Activated naive CD8-positive, alpha-beta T cell treated with anti-CD3 and anti-CD28 coated beads, Interleukin-2, amount 10 ng/mL, durations not matched to agents 7 days and 5 days (primary cell): ENCODE data around the gene LIPC. TPM values are rescaled to one million over a fixed set of nuclear protein-coding genes. Genes with fewer than 3 reads are reported as not detected.

Experiments
- ATAC-seq: fragments of 150-1000 bp; cut with Tn5 transposase; one replicate; pipeline ENCODE4 v1.10.0; 2021; ENCODE audit warnings: low read depth, moderate library complexity
- POLR2A ChIA-PET: fragments of 350-600 bp; sonication (Branson Sonifier 250); formaldehyde crosslinking; loops from one replicate; lab custom pipeline; 2021; ENCODE audit warnings: antibody characterized with exemption; lab: Charles Lee
- DNase-seq: peaks from one replicate; pipeline ENCODE4 v3.0.0; 2021
- H3K27ac Mint-ChIP-seq: one replicate; pipeline ENCODE4 v1.8.0; 2022; ENCODE audit warnings: mild to moderate bottlenecking, mixed read lengths
- H3K27me3 Mint-ChIP-seq: one replicate; pipeline ENCODE4 v1.8.0; 2022; ENCODE audit warnings: mild to moderate bottlenecking, moderate library complexity, mixed read lengths
- H3K36me3 Mint-ChIP-seq: one replicate; pipeline ENCODE4 v1.8.0; 2021; ENCODE audit warnings: mild to moderate bottlenecking, mixed read lengths
- H3K4me1 Mint-ChIP-seq: one replicate; pipeline ENCODE4 v1.8.0; 2021; ENCODE audit warnings: mixed read lengths
- H3K4me3 Mint-ChIP-seq: one replicate; pipeline ENCODE4 v1.8.0; 2022; ENCODE audit warnings: mild to moderate bottlenecking, moderate library complexity, mixed read lengths
- H3K9me3 Mint-ChIP-seq: one replicate; pipeline ENCODE4 v1.8.0; 2021; ENCODE audit warnings: mixed read lengths
- total RNA-seq, 2 experiments: library from RNA; stranded (reverse); gene quantifications; one replicate each; pipeline ENCODE4 v1.2.3, GENCODE V29; 2021

The LIPC gene
- total RNA-seq: 1 to 10 TPM; 7.4 to 9.0 TPM

- Mint-ChIP-seq H3K4me3 (no peak within 1 kb of the TSS), H3K9me3 (no peaks in the 10 kb centered on the region), H3K27me3 (no peaks in the 10 kb centered on the region), H3K27ac (no peak within 1 kb of the TSS), H3K4me1 (peaks cover under 1% of the 10 kb centered on the region), H3K36me3 (peaks cover 25% of the 10 kb centered on the region)
- ATAC-seq (no peak), DNase-seq (no peak)
- POLR2A ChIA-PET: no interaction called here
Measured at GRCh38 chr15:58431221-58432149, at the start of gene LIPC. TSS of gene LIPC (plus strand) at chr15:58431991. CDS start at chr15:58432033, 42 bp downstream.

GRCh38 chr15:58383876-58384275 is 47.9 kb upstream of the LIPC start:
- POLR2A ChIA-PET: no interaction called here
- no peak for DNase-seq
- H3K27ac Mint-ChIP-seq: no peak overlapping the region
- peaks cover 4% of the 10 kb centered on the region for H3K36me3 Mint-ChIP-seq
- H3K27me3 Mint-ChIP-seq: no peaks in the 10 kb centered on the region
- peaks cover 5% of the 10 kb centered on the region for H3K4me1 Mint-ChIP-seq
- H3K4me3 Mint-ChIP-seq: no peak overlapping the region
- peaks cover 6% of the 10 kb centered on the region for H3K9me3 Mint-ChIP-seq
- ATAC-seq: peak; percentile 45

GRCh38 chr15:58384667-58385066 is 47.1 kb upstream of the LIPC start:
- Mint-ChIP-seq H3K9me3 (peaks cover 3% of the 10 kb centered on the region), H3K4me1 (peaks cover 5% of the 10 kb centered on the region), H3K27me3 (no peaks in the 10 kb centered on the region), H3K4me3 (no peak overlapping the region), H3K36me3 (peaks cover 4% of the 10 kb centered on the region), H3K27ac (no peak overlapping the region)
- POLR2A ChIA-PET: no interaction called here
- ATAC-seq: no peak
- DNase-seq: no peak

- Mint-ChIP-seq H3K27ac (no peak overlapping the region), H3K4me3 (no peak overlapping the region), H3K9me3 (peaks cover 3% of the 10 kb centered on the region), H3K36me3 (peaks cover 4% of the 10 kb centered on the region), H3K4me1 (peaks cover 5% of the 10 kb centered on the region), H3K27me3 (no peaks in the 10 kb centered on the region)
- no peak for ATAC-seq
- no peak for DNase-seq
- POLR2A ChIA-PET: no interaction called here
Measured at GRCh38 chr15:58386081-58386480, 45.7 kb upstream of the LIPC start.

- DNase-seq (no peak), ATAC-seq (no peak)
- Mint-ChIP-seq H3K4me3 (no peak overlapping the region), H3K27me3 (no peaks in the 10 kb centered on the region), H3K4me1 (peaks cover 5% of the 10 kb centered on the region), H3K9me3 (peaks cover 3% of the 10 kb centered on the region), H3K36me3 (peaks cover 4% of the 10 kb centered on the region), H3K27ac (no peak overlapping the region)
- POLR2A ChIA-PET: no interaction called here
Measured at GRCh38 chr15:58386641-58387040, 45.1 kb upstream of the LIPC start.

- Mint-ChIP-seq H3K36me3 (peaks cover 4% of the 10 kb centered on the region), H3K4me3 (no peak overlapping the region), H3K27ac (no peak overlapping the region), H3K27me3 (no peaks in the 10 kb centered on the region), H3K9me3 (peaks cover 3% of the 10 kb centered on the region), H3K4me1 (peaks cover 5% of the 10 kb centered on the region)
- DNase-seq (no peak), ATAC-seq (no peak)
- POLR2A ChIA-PET: no interaction called here
Measured at GRCh38 chr15:58387130-58387529, 44.7 kb upstream of the LIPC start.

GRCh38 chr15:58388211-58388610 is 43.6 kb upstream of the LIPC start:
- H3K27me3 Mint-ChIP-seq: no peaks in the 10 kb centered on the region
- peaks cover 5% of the 10 kb centered on the region for H3K4me1 Mint-ChIP-seq
- H3K27ac Mint-ChIP-seq: no peak overlapping the region
- POLR2A ChIA-PET: no interaction called here
- peaks cover 4% of the 10 kb centered on the region for H3K36me3 Mint-ChIP-seq
- no peak for ATAC-seq
- DNase-seq: no peak
- no peak overlapping the region for H3K4me3 Mint-ChIP-seq
- peaks cover 3% of the 10 kb centered on the region for H3K9me3 Mint-ChIP-seq

GRCh38 chr15:58390118-58390517 is 41.7 kb upstream of the LIPC start:
- Mint-ChIP-seq H3K27ac (no peak overlapping the region), H3K27me3 (peaks cover 2% of the 10 kb centered on the region), H3K4me3 (no peak overlapping the region), H3K36me3 (peaks cover 3% of the 10 kb centered on the region), H3K4me1 (no peaks in the 10 kb centered on the region), H3K9me3 (peaks cover 3% of the 10 kb centered on the region)
- DNase-seq: no peak
- ATAC-seq: no peak
- POLR2A ChIA-PET: interaction anchor here (0.6 kb wide), 1 partner anchor 20 kb away, joined by 3 read pairs; no protein-coding TSS in a partner anchor

GRCh38 chr15:58390655-58391054 is 41.1 kb upstream of the LIPC start:
- H3K27me3 Mint-ChIP-seq: peaks cover 2% of the 10 kb centered on the region
- no peaks in the 10 kb centered on the region for H3K4me1 Mint-ChIP-seq
- H3K36me3 Mint-ChIP-seq: no peaks in the 10 kb centered on the region
- H3K9me3 Mint-ChIP-seq: peaks cover 3% of the 10 kb centered on the region
- ATAC-seq (no peak), DNase-seq (no peak)
- POLR2A ChIA-PET: no interaction called here
- H3K4me3 Mint-ChIP-seq: no peak overlapping the region
- no peak overlapping the region for H3K27ac Mint-ChIP-seq

- H3K27ac Mint-ChIP-seq: no peak overlapping the region
- H3K4me3 Mint-ChIP-seq: no peak overlapping the region
- no peak for DNase-seq
- POLR2A ChIA-PET: no interaction called here
- no peaks in the 10 kb centered on the region for H3K36me3 Mint-ChIP-seq
- no peak for ATAC-seq
- H3K4me1 Mint-ChIP-seq: no peaks in the 10 kb centered on the region
- H3K9me3 Mint-ChIP-seq: peaks cover 3% of the 10 kb centered on the region
- H3K27me3 Mint-ChIP-seq: peaks cover 2% of the 10 kb centered on the region
Measured at GRCh38 chr15:58391088-58391487, 40.7 kb upstream of the LIPC start.

- no peak for DNase-seq
- Mint-ChIP-seq H3K9me3 (peaks cover 3% of the 10 kb centered on the region), H3K27me3 (peaks cover 2% of the 10 kb centered on the region), H3K27ac (no peak overlapping the region), H3K4me1 (no peaks in the 10 kb centered on the region), H3K36me3 (no peaks in the 10 kb centered on the region), H3K4me3 (no peak overlapping the region)
- no peak for ATAC-seq
- POLR2A ChIA-PET: no interaction called here
Measured at GRCh38 chr15:58392141-58392540, 39.6 kb upstream of the LIPC start.

GRCh38 chr15:58392611-58393161 is 39.1 kb upstream of the LIPC start:
- no peak for ATAC-seq
- Mint-ChIP-seq H3K4me3 (no peak overlapping the region), H3K9me3 (peaks cover 3% of the 10 kb centered on the region), H3K4me1 (no peaks in the 10 kb centered on the region), H3K27ac (no peak overlapping the region), H3K27me3 (peaks cover 2% of the 10 kb centered on the region), H3K36me3 (no peaks in the 10 kb centered on the region)
- POLR2A ChIA-PET: interaction anchor here (1.3 kb wide), 1 partner anchor 18 kb away, joined by 3 read pairs; no protein-coding TSS in a partner anchor
- no peak for DNase-seq

GRCh38 chr15:58393241-58393662 is 38.5 kb upstream of the LIPC start:
- ATAC-seq: no peak
- no peaks in the 10 kb centered on the region for H3K4me1 Mint-ChIP-seq
- no peak for DNase-seq

GRCh38 chr15:58396181-58396580 is 35.6 kb upstream of the LIPC start:
- Mint-ChIP-seq H3K36me3 (no peaks in the 10 kb centered on the region), H3K27me3 (peaks cover 4% of the 10 kb centered on the region), H3K9me3 (no peaks in the 10 kb centered on the region), H3K4me3 (no peak overlapping the region), H3K4me1 (no peaks in the 10 kb centered on the region), H3K27ac (no peak overlapping the region)
- DNase-seq (no peak), ATAC-seq (no peak)
- POLR2A ChIA-PET: no interaction called here

More at GRCh38 chr15:58393241-58393662, 38.5 kb upstream of the LIPC start:
- POLR2A ChIA-PET: interaction anchor here (1.3 kb wide), 1 partner anchor 17 kb away, joined by 3 read pairs; no protein-coding TSS in a partner anchor
- Mint-ChIP-seq H3K9me3 (peaks cover under 1% of the 10 kb centered on the region), H3K36me3 (no peaks in the 10 kb centered on the region), H3K27ac (no peak overlapping the region), H3K27me3 (peaks cover 4% of the 10 kb centered on the region), H3K4me3 (no peak overlapping the region)
